Ishikawa (cell line): ENCODE measurements around the gene TNF.

Experiments
- EP300 ChIP-seq: IDR thresholded peaks from 2 replicates; pipeline ENCODE4 v1.6.1; 2012; ENCODE audit warnings: borderline replicate concordance
- FOXM1 ChIP-seq: IDR thresholded peaks from 2 replicates; pipeline ENCODE4 v1.6.1; 2012; ENCODE audit warnings: low read depth, borderline replicate concordance
- MAX ChIP-seq: IDR thresholded peaks from 2 replicates; pipeline ENCODE4 v1.6.1; 2012
- RAD21 ChIP-seq: IDR thresholded peaks from 2 replicates; pipeline ENCODE4 v1.6.1; 2012; ENCODE audit warnings: low read depth
- REST ChIP-seq: IDR thresholded peaks from 2 replicates; pipeline ENCODE4 v1.6.1; 2012; ENCODE audit warnings: low read depth, mild to moderate bottlenecking
- TCF12 ChIP-seq: IDR thresholded peaks from 2 replicates; pipeline ENCODE4 v1.6.1; 2012; ENCODE audit warnings: low read depth
- USF1 ChIP-seq: IDR thresholded peaks from 2 replicates; pipeline ENCODE4 v1.6.1; 2012
- YY1 ChIP-seq: IDR thresholded peaks from 2 replicates; pipeline ENCODE4 v1.6.1; 2012; ENCODE audit warnings: low read depth
- ZBTB7A ChIP-seq: IDR thresholded peaks from 2 replicates; pipeline ENCODE4 v1.6.1; 2012; ENCODE audit warnings: low read depth

- no peak for TF ChIP-seq REST
- TF ChIP-seq RAD21: no peak
- no peak for TF ChIP-seq MAX
- TF ChIP-seq YY1: no peak
- TF ChIP-seq USF1: no peak
- no peak for TF ChIP-seq FOXM1
- no peak for TF ChIP-seq TCF12
- TF ChIP-seq EP300: no peak
- TF ChIP-seq ZBTB7A: no peak
Observed at GRCh38 chr6:31575335-31575901, at the start of gene TNF.
